Stimulated activated CD8-positive, alpha-beta memory T cell treated with anti-CD3 and anti-CD28 coated beads, Interleukin-7, amount 100 ng/mL, for 48 hours (primary cell): ENCODE results near the gene NDUFA7.
"Not testable (repeated sequence)": the region's sequence is repeated elsewhere in the genome, so short reads cannot be mapped to it uniquely, and the experiment has no call there.

Experiments used
- DNase-seq, 2 donors: peaks; one replicate each; pipeline ENCODE4 v3.0.0-alpha.2; 2020; ENCODE audit warnings: low read depth in 1 of 2; ENCODE audit errors: extremely low read depth in 1 of 2

Gene NDUFA7

DNA sequence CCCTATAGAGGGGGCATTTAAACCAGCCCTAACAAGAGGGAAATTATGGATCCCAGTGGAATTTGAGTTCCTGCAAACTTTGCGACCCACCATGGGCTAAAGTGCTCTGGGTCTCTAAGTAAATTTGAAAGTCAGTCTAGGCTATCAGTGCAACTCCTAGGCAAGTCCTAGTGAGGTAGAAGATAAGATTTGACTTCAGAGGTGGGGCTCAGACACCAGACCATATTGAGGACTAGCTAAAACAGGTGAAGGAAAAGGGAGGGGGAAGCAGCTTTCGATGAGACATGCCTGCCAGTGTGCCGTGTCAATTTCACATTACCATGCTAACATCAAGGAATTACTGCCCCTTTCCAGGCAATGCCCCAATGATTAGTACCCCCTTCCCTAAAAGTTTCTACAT lies 51.5 kb downstream of the NDUFA7 start:
- DNase-seq, result no peak

DNA sequence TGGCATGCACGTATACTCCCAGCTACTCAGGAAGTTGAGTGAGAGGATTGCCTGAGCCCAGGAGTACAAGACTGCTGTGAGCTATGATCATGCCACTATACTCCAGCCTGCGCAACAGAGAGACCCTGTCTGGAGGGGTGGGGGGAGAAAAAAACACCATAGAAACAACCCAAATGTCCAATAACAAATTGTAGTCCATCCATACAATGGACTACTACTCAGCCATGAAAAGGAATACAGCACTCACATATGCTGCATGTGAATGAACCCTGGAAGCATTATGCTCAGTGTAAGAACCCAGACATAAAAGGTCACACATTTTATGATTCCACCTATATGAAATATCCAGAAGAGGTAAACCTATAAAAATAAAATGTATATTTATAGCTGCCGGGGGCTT lies 55.3 kb downstream of the NDUFA7 start:
- DNase-seq, result no peak

DNA sequence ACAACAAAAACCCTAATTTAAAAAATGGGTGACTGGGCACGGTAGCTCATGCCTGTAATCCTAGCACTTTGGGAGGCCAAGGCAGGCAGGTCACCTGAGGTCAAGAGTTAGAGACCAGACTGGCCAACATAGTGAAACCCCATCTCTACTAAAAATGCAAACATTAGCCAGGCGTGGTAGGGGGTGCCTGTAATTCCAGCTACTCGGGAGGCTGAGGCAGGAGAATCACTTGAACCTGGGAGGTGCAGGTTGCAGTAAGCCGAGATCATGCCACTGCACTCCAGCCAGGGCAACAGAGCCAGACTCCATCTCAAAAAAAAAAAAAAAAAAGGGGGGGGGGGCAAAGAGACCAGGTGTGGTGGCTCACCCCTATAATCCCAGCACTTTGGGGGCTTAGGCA lies 56.9 kb downstream of the NDUFA7 start:
- not testable (repeated sequence) for DNase-seq

DNA sequence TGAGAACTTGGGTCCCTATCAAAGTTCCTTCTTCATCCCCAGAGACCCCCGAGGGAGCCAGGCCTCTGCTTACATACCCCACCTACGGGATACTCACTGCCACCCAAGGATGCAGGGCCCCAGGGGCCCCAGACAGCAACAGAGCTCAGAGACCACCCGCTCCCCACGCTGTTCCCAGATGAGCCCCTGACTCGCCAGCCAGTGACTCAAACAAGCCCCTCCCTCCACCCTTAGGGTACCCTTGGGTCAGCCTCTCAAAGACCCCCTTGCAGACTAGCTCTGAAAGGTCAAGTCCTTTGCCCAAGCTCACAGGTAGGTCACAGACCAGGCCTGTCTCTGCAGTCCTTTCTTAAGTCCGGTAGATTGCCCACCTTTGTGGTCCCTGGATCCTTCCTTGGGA lies 58.7 kb downstream of the NDUFA7 start:
- no peak for DNase-seq

DNA sequence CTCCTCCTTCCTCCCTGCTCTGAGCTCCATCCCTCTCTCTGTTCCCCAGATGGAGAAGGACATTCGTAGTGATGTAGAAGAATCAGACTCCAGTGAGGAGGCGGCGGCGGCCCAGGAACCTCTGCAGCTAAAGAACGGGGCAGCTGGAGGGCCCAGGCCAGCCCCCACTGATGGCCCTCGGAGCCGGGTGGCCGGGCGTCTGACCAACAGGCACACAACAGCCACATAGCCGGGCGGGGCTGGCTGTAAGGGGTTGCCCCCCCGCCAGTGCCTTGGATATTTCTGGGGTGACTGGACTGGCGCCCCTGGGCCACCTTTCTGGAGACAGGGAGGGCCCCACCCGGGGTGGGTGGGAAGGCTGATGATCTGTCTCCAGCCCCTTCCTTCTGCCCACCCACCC lies 59.3 kb downstream of the NDUFA7 start:
- DNase-seq, result no peak

DNA sequence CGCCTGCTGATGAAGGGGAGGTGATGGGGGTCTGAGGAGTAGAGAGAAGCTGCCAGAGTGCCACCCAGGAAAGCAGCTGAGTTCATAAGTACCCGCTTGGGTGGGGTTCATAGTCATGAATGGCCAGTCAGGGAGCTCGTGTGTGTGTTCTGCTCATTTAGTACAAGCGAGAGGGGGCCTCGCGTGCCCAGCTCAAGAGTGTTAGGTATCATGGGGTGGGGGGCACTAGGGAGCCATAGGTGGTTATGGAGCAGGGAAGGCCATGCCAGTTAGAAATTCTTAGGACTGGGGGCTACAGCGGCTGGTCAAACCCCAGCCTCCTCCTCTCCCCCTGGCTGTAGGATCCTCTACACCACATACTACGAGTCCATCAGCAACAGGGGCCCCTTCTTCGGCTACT lies 59.8 kb downstream of the NDUFA7 start:
- no peak for DNase-seq
